Skeletal muscle satellite cell (primary cell): Measurements from ENCODE around the gene VCX2.
"Not testable (repeated sequence)": the region's sequence is repeated elsewhere in the genome, so short reads cannot be mapped to it uniquely, and the experiment has no call there.

ENCODE experiments used
- H3K27me3 ChIP-seq: 2 replicates; pipeline ENCODE4 v1.7.0; 2013; ENCODE audit warnings: low read length; ENCODE audit not compliant: control insufficient read depth, insufficient read depth
- H3K36me3 ChIP-seq: 2 replicates; pipeline ENCODE4 v1.7.0; 2013; ENCODE audit warnings: mild to moderate bottlenecking, control low read depth, low read length; ENCODE audit not compliant: insufficient read depth
- H3K4me1 ChIP-seq: 2 replicates; pipeline ENCODE4 v1.7.0; 2013; ENCODE audit warnings: low read length; ENCODE audit not compliant: control insufficient read depth, insufficient read depth
- H3K4me2 ChIP-seq: 2 replicates; pipeline ENCODE4 v1.7.0; 2013; ENCODE audit warnings: mild to moderate bottlenecking, low read length
- H3K4me3 ChIP-seq: 2 replicates; pipeline ENCODE4 v1.7.0; 2013; ENCODE audit warnings: low read length
- H3K9ac ChIP-seq: 2 replicates; pipeline ENCODE4 v1.7.0; 2013; ENCODE audit warnings: mild to moderate bottlenecking, low read depth, low read length, moderate library complexity
- H3K9me3 ChIP-seq: replicated peaks from 2 replicates; pipeline ENCODE4 v1.7.0; 2013; ENCODE audit warnings: mild to moderate bottlenecking, control low read depth, low read length
- small RNA-seq: library from RNA; depleted of rRNA; stranded (forward); fragments of <200 nt; gene quantifications from one replicate; pipeline ENCODE3, GENCODE V24; 2012

Gene VCX2

GRCh38 chrX:8121391-8121790, 49.7 kb downstream of the VCX2 start:
- H3K9ac ChIP-seq, H3K4me1 ChIP-seq, H3K4me2 ChIP-seq, H3K27me3 ChIP-seq, H3K4me3 ChIP-seq, H3K9me3 ChIP-seq, H3K36me3 ChIP-seq: not testable (repeated sequence)

Small RNAs within 50 kb of the gene (small RNA-seq; reads per million reads assigned to genes)
- 5.2 reads per million, percentile 86 among the genes with 10 or more reads in this experiment for gene MIR651
